Left renal pelvis (tissue), 4 donors: ENCODE measurements around the gene PTPN14. TPM values are rescaled to one million over a fixed set of nuclear protein-coding genes. Genes with fewer than 3 reads are reported as not detected.
"Not testable (repeated sequence)": the region's sequence is repeated elsewhere in the genome, so short reads cannot be mapped to it uniquely, and the experiment has no call there.

Source experiments
- DNase-seq, 4 donors: peaks; one replicate each; pipeline ENCODE4 v3.0.0-alpha.2; 2013; ENCODE audit warnings: low read depth in 4 of 4, low spot score in 3 of 4
- polyA plus RNA-seq, 4 donors: library from polyadenylated mRNA; unstranded; fragments of 120-200 nt; gene quantifications; one replicate each; pipeline ENCODE4 v1.2.1, GENCODE V29; 2013; ENCODE audit not compliant: insufficient read length in 4 of 4

The PTPN14 gene
- polyA plus RNA-seq, 4 donors = 22.5 to 36.6 (median 34.8) TPM

GRCh38 chr1:214415131-214415530, 136.3 kb downstream of the PTPN14 start:
- DNase-seq = no peak

- DNase-seq = no peak
Measured at GRCh38 chr1:214414691-214415090, 136.7 kb downstream of the PTPN14 start.

GRCh38 chr1:214413315-214413714, 138.1 kb downstream of the PTPN14 start:
- DNase-seq = no peak

GRCh38 chr1:214404571-214405213, 146.7 kb downstream of the PTPN14 start:
- no peak for DNase-seq

- no peak for DNase-seq
Measured at GRCh38 chr1:214404154-214404553, 147.2 kb downstream of the PTPN14 start.

- DNase-seq = no peak
Measured at GRCh38 chr1:214403431-214403830, 148.0 kb downstream of the PTPN14 start.

GRCh38 chr1:214402613-214403083, 148.8 kb downstream of the PTPN14 start:
- DNase-seq = no peak

GRCh38 chr1:214401666-214402065, 149.7 kb downstream of the PTPN14 start:
- DNase-seq = no peak

- no peak for DNase-seq
Measured at GRCh38 chr1:214400131-214400530, 151.3 kb downstream of the PTPN14 start.

GRCh38 chr1:214398490-214398889, 152.9 kb downstream of the PTPN14 start:
- DNase-seq = no peak

- no peak for DNase-seq
Measured at GRCh38 chr1:214397497-214397896, 153.9 kb downstream of the PTPN14 start.

- DNase-seq = no peak
Measured at GRCh38 chr1:214396330-214396729, 155.1 kb downstream of the PTPN14 start.

- DNase-seq = not testable (repeated sequence)
Measured at GRCh38 chr1:214394569-214394968, 156.8 kb downstream of the PTPN14 start.

- no peak for DNase-seq
Measured at GRCh38 chr1:214393086-214393485, 158.3 kb downstream of the PTPN14 start.

- no peak for DNase-seq
Measured at GRCh38 chr1:214391873-214392645, 159.3 kb downstream of the PTPN14 start.

- DNase-seq = no peak
Measured at GRCh38 chr1:214389734-214390133, 161.7 kb downstream of the PTPN14 start.

GRCh38 chr1:214386747-214387146, 164.7 kb downstream of the PTPN14 start:
- no peak for DNase-seq

GRCh38 chr1:214386333-214386732, 165.1 kb downstream of the PTPN14 start:
- DNase-seq = no peak

GRCh38 chr1:214385428-214385827, 166.0 kb downstream of the PTPN14 start:
- no peak for DNase-seq

- DNase-seq = no peak
Measured at GRCh38 chr1:214384373-214385079, 166.9 kb downstream of the PTPN14 start.
